D721Med (cell line): ENCODE data around the gene PRLR.
"Not testable (repeated sequence)": the region's sequence is repeated elsewhere in the genome, so short reads cannot be mapped to it uniquely, and the experiment has no call there.

Source experiments
- DNase-seq: peaks from one replicate; pipeline ENCODE4 v3.0.0; 2011; ENCODE audit warnings: low spot score; ENCODE audit not compliant: insufficient read length
- FAIRE-seq: peaks from 2 replicates; lab custom pipeline; 2011; peaks lifted over from hg19 to GRCh38; lab: Jason Lieb, UNC
- CTCF ChIP-seq: IDR thresholded peaks from 2 replicates; pipeline ENCODE4 v1.5.1; 2012; ENCODE audit warnings: mild to moderate bottlenecking, control low read depth; ENCODE audit not compliant: insufficient read depth; ENCODE audit errors: missing control alignments

PRLR gene

GRCh38 chr5:35198075-35198474, 32.2 kb downstream of the PRLR start:
- no peak for TF ChIP-seq CTCF
- DNase-seq (no peak), FAIRE-seq (no peak)

- TF ChIP-seq CTCF: no peak
- FAIRE-seq (no peak), DNase-seq (no peak)
Measured at GRCh38 chr5:35197351-35197750, 32.9 kb downstream of the PRLR start.

GRCh38 chr5:35195472-35195852, 34.8 kb downstream of the PRLR start:
- FAIRE-seq: no peak
- TF ChIP-seq CTCF: no peak
- no peak for DNase-seq

- FAIRE-seq (no peak), DNase-seq (no peak)
- TF ChIP-seq CTCF: no peak
Measured at GRCh38 chr5:35194635-35195471, 35.4 kb downstream of the PRLR start.

- no peak for DNase-seq
- TF ChIP-seq CTCF: no peak
- no peak for FAIRE-seq
Measured at GRCh38 chr5:35192506-35192905, 37.8 kb downstream of the PRLR start.

- not testable (repeated sequence) for FAIRE-seq, DNase-seq
Measured at GRCh38 chr5:35189801-35190200, 40.5 kb downstream of the PRLR start.

- no peak for TF ChIP-seq CTCF
- DNase-seq (no peak), FAIRE-seq (no peak)
Measured at GRCh38 chr5:35188031-35188457, 42.2 kb downstream of the PRLR start.

GRCh38 chr5:35187621-35188020, 42.7 kb downstream of the PRLR start:
- not testable (repeated sequence) for DNase-seq, FAIRE-seq
